ENCODE measurements around the gene HIF1A.

The HIF1A gene

GRCh38 chr14:61764342-61765122, 69.2 kb downstream of the HIF1A start:
- H4K20me1 ChIP-seq (ENCODE audit: insufficient read depth, low read length), result no peaks in the 10 kb centered on the region
- H3K4me1 ChIP-seq (ENCODE audit: low read length), result peaks cover 19% of the 10 kb centered on the region
- peak overlapping the region; percentile 15; the same call in 1 of the 2 replicates for H3K4me2 ChIP-seq (ENCODE audit: low read length)
- H3K9ac ChIP-seq (ENCODE audit: low read length), result no peak overlapping the region
- H3K9me3 ChIP-seq (ENCODE audit: insufficient read depth, low read length), result no peaks in the 10 kb centered on the region
- H2AFZ ChIP-seq (ENCODE audit: low read depth, low read length), result no peak overlapping the region
- H3K27ac ChIP-seq (ENCODE audit: low read length), result no peak overlapping the region
- no peaks in the 10 kb centered on the region for H3K27me3 ChIP-seq (ENCODE audit: low read depth, low read length)
- peaks cover 42% of the 10 kb centered on the region for H3K79me2 ChIP-seq (ENCODE audit: low read length)
- no peak overlapping the region for H3K4me3 ChIP-seq (ENCODE audit: low read length)
- H3K36me3 ChIP-seq (replicated peaks; ENCODE audit: low read depth, low read length), result peaks cover 21% of the 10 kb centered on the region
- no peak for TF ChIP-seq EZH2phosphoT487 (IDR thresholded peaks at IDR 0.05; ENCODE audit: low read depth)

GRCh38 chr14:61765225-61765943, 70.1 kb downstream of the HIF1A start:
- TF ChIP-seq EZH2phosphoT487 (IDR thresholded peaks at IDR 0.05; ENCODE audit: low read depth), result no peak
- TF ChIP-seq, protein P1, sequence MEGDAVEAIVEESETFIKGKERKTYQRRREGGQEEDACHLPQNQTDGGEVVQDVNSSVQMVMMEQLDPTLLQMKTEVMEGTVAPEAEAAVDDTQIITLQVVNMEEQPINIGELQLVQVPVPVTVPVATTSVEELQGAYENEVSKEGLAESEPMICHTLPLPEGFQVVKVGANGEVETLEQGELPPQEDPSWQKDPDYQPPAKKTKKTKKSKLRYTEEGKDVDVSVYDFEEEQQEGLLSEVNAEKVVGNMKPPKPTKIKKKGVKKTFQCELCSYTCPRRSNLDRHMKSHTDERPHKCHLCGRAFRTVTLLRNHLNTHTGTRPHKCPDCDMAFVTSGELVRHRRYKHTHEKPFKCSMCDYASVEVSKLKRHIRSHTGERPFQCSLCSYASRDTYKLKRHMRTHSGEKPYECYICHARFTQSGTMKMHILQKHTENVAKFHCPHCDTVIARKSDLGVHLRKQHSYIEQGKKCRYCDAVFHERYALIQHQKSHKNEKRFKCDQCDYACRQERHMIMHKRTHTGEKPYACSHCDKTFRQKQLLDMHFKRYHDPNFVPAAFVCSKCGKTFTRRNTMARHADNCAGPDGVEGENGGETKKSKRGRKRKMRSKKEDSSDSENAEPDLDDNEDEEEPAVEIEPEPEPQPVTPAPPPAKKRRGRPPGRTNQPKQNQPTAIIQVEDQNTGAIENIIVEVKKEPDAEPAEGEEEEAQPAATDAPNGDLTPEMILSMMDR (IDR thresholded peaks at IDR 0.05; ENCODE audit: low read depth, low read length), result no peak
- Histone ChIP-seq H3K4me1 (ENCODE audit: low read length) (peaks cover 19% of the 10 kb centered on the region), H3K4me2 (ENCODE audit: low read length) (no peak overlapping the region), H4K20me1 (ENCODE audit: insufficient read depth, low read length) (no peaks in the 10 kb centered on the region), H3K4me3 (ENCODE audit: low read length) (no peak overlapping the region), H3K79me2 (ENCODE audit: low read length) (peaks cover 42% of the 10 kb centered on the region), H3K36me3 (replicated peaks; ENCODE audit: low read depth, low read length) (peaks cover 25% of the 10 kb centered on the region), H3K9ac (ENCODE audit: low read length) (no peak overlapping the region), H3K9me3 (ENCODE audit: insufficient read depth, low read length) (no peaks in the 10 kb centered on the region), H3K27me3 (ENCODE audit: low read depth, low read length) (no peaks in the 10 kb centered on the region), H2AFZ (ENCODE audit: low read depth, low read length) (no peak overlapping the region), H3K27ac (ENCODE audit: low read length) (no peak overlapping the region)

DNA sequence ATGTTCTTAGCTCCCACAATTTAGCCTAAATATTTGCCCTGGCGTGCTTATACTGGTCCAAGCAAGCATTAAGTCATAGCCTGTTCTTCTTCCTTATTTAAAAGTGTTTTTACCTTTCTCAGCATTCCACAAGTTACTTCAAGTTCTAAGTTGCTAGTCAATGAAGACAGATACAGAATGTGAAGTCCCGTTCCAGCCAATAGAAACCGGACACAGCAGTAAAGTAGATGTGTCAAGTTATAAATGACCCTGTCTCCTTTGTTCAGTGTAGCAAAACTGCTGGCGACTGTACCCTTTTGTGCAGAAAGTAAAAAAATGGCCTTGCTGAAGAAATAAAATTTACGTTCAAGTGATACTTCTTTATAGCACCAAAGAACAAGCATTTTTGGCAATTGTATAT, 70.8 kb downstream of the HIF1A start:
- Histone ChIP-seq H3K27me3 (ENCODE audit: low read depth, low read length) (no peaks in the 10 kb centered on the region), H3K4me1 (ENCODE audit: low read length) (peaks cover 19% of the 10 kb centered on the region), H2AFZ (ENCODE audit: low read depth, low read length) (no peak overlapping the region), H3K27ac (ENCODE audit: low read length) (no peak overlapping the region), H3K9me3 (ENCODE audit: insufficient read depth, low read length) (no peaks in the 10 kb centered on the region), H4K20me1 (ENCODE audit: insufficient read depth, low read length) (no peaks in the 10 kb centered on the region), H3K4me3 (ENCODE audit: low read length) (no peak overlapping the region), H3K4me2 (ENCODE audit: low read length) (no peak overlapping the region), H3K36me3 (replicated peaks; ENCODE audit: low read depth, low read length) (peaks cover 26% of the 10 kb centered on the region), H3K79me2 (ENCODE audit: low read length) (peaks cover 42% of the 10 kb centered on the region), H3K9ac (ENCODE audit: low read length) (no peak overlapping the region)
- no peak for TF ChIP-seq EZH2phosphoT487 (IDR thresholded peaks at IDR 0.05; ENCODE audit: low read depth)
- TF ChIP-seq, protein P1 (IDR thresholded peaks at IDR 0.05; ENCODE audit: low read depth, low read length), result no peak

GRCh38 chr14:61768240-61768639, 72.9 kb downstream of the HIF1A start:
- H3K36me3 ChIP-seq (replicated peaks; ENCODE audit: low read depth, low read length), result peaks cover 40% of the 10 kb centered on the region
- TF ChIP-seq, protein P1 (IDR thresholded peaks at IDR 0.05; ENCODE audit: low read depth, low read length), result no peak
- TF ChIP-seq EZH2phosphoT487 (IDR thresholded peaks at IDR 0.05; ENCODE audit: low read depth), result no peak
- H3K27me3 ChIP-seq (ENCODE audit: low read depth, low read length), result no peaks in the 10 kb centered on the region
- H3K79me2 ChIP-seq (ENCODE audit: low read length), result peaks cover 32% of the 10 kb centered on the region
- H3K4me2 ChIP-seq (ENCODE audit: low read length), result no peak overlapping the region
- no peak overlapping the region for H2AFZ ChIP-seq (ENCODE audit: low read depth, low read length)
- H3K9me3 ChIP-seq (ENCODE audit: insufficient read depth, low read length), result no peaks in the 10 kb centered on the region
- no peaks in the 10 kb centered on the region for H4K20me1 ChIP-seq (ENCODE audit: insufficient read depth, low read length)
- H3K4me3 ChIP-seq (ENCODE audit: low read length), result no peak overlapping the region
- no peak overlapping the region for H3K27ac ChIP-seq (ENCODE audit: low read length)
- no peak overlapping the region for H3K9ac ChIP-seq (ENCODE audit: low read length)
- H3K4me1 ChIP-seq (ENCODE audit: low read length), result peaks cover 13% of the 10 kb centered on the region

All from OCI-LY3 (cell line).